SK-N-SH treated with all-trans-retinoic acid at 6 μM for 48 hours (cell line): ENCODE results near the gene OR13C8.

Source experiments
- ARNTL ChIP-seq: fragments of 450-650 bp; formaldehyde crosslinking; IDR thresholded peaks from 2 replicates; pipeline ENCODE4 v1.5.0; 2020; ENCODE audit warnings: low read depth, mild to moderate bottlenecking, moderate library complexity, borderline replicate concordance
- BACH2 ChIP-seq: fragments of 250-450 bp; sonication (Bioruptor Pico); IDR thresholded peaks from 2 replicates; pipeline ENCODE4 v1.9.0; 2021; ENCODE audit warnings: mild to moderate bottlenecking, borderline replicate concordance
- CSDC2 ChIP-seq: fragments of 250-450 bp; sonication (Bioruptor Pico); IDR thresholded peaks from 2 replicates; pipeline ENCODE4 v1.5.0; 2020; ENCODE audit warnings: mild to moderate bottlenecking, moderate library complexity
- OSR1 ChIP-seq: fragments of 250-450 bp; sonication (Bioruptor Pico); IDR thresholded peaks from 2 replicates; pipeline ENCODE4 v1.8.0; 2022; ENCODE audit warnings: moderate library complexity, mild to moderate bottlenecking, inconsistent platforms
- PPARA ChIP-seq: fragments of 250-450 bp; sonication (Bioruptor Pico); IDR thresholded peaks from 2 replicates; pipeline ENCODE4 v1.5.0; 2020; ENCODE audit warnings: mild to moderate bottlenecking, borderline replicate concordance
- RARB ChIP-seq: fragments of 250-450 bp; sonication (Bioruptor Pico); IDR thresholded peaks from 2 replicates; pipeline ENCODE4 v1.8.0; 2021; ENCODE audit warnings: mild to moderate bottlenecking, moderate library complexity
- TOX ChIP-seq: fragments of 250-450 bp; sonication (Bioruptor Pico); IDR thresholded peaks from 2 replicates; pipeline ENCODE4 v1.8.0; 2021; ENCODE audit warnings: mild to moderate bottlenecking, moderate library complexity, borderline replicate concordance
- ZFP30 ChIP-seq: fragments of 450-650 bp; formaldehyde crosslinking; IDR thresholded peaks from 2 replicates; pipeline ENCODE4 v1.5.0; 2022; ENCODE audit warnings: mild to moderate bottlenecking, moderate library complexity
- ZNF70 ChIP-seq: fragments of 450-650 bp; formaldehyde crosslinking; IDR thresholded peaks from 2 replicates; pipeline ENCODE4 v1.5.0; 2020; ENCODE audit warnings: mild to moderate bottlenecking, moderate library complexity
- TF ChIP-seq, protein P1 (sequence below): fragments of 250-450 bp; sonication (Bioruptor Pico); IDR thresholded peaks from 2 replicates; pipeline ENCODE4 v1.5.1; 2020; ENCODE audit warnings: low read depth, mild to moderate bottlenecking, moderate library complexity
- TF ChIP-seq, protein P2 (sequence below): fragments of 250-450 bp; sonication (Bioruptor Pico); IDR thresholded peaks from 2 replicates; pipeline ENCODE4 v1.8.0; 2020; ENCODE audit warnings: mild to moderate bottlenecking, moderate library complexity, borderline replicate concordance

DNA sequence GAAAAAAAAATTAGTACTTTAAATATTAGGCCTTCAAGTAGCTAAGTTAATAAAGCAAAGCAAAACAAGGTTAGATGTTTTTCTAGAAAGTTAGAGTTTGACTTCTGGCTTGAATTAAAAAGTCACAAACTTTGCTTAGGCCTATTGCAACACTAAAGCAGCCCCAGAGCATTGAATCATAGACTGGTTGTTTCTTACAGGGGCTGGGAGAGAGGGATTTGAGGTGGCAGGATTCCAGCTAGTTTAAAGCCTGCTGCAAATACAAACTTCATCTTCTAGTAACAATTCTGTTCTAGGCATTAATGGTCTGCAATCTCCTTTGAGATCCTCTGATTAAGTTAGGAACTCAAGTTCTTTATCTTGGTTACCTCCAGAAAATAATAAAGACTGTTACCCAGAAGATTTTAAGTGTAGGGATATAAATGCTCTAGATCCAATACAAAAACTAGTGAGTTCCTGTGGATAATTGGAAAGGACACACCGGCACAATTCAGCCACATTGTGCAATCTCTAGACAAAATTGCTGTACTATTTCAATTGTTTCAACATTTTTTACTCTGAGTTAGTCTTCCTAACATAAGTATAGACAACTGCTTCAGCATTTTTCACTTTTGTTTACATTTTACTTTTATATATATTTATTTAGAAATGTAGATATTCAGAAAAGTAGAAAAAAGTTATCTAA, 17.7 kb downstream of the OR13C8 start:
- TF ChIP-seq TOX (CRISPR knock-in tag): no peak
- no peak for TF ChIP-seq ZNF70
- TF ChIP-seq ARNTL (CRISPR knock-in tag): no peak
- TF ChIP-seq OSR1 (CRISPR knock-in tag): no peak
- TF ChIP-seq, protein P1, sequence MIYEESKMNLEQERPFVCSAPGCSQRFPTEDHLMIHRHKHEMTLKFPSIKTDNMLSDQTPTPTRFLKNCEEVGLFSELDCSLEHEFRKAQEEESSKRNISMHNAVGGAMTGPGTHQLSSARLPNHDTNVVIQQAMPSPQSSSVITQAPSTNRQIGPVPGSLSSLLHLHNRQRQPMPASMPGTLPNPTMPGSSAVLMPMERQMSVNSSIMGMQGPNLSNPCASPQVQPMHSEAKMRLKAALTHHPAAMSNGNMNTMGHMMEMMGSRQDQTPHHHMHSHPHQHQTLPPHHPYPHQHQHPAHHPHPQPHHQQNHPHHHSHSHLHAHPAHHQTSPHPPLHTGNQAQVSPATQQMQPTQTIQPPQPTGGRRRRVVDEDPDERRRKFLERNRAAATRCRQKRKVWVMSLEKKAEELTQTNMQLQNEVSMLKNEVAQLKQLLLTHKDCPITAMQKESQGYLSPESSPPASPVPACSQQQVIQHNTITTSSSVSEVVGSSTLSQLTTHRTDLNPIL: no peak
- TF ChIP-seq RARB (CRISPR knock-in tag): no peak
- TF ChIP-seq PPARA: no peak
- TF ChIP-seq CSDC2: no peak
- TF ChIP-seq, protein P2, sequence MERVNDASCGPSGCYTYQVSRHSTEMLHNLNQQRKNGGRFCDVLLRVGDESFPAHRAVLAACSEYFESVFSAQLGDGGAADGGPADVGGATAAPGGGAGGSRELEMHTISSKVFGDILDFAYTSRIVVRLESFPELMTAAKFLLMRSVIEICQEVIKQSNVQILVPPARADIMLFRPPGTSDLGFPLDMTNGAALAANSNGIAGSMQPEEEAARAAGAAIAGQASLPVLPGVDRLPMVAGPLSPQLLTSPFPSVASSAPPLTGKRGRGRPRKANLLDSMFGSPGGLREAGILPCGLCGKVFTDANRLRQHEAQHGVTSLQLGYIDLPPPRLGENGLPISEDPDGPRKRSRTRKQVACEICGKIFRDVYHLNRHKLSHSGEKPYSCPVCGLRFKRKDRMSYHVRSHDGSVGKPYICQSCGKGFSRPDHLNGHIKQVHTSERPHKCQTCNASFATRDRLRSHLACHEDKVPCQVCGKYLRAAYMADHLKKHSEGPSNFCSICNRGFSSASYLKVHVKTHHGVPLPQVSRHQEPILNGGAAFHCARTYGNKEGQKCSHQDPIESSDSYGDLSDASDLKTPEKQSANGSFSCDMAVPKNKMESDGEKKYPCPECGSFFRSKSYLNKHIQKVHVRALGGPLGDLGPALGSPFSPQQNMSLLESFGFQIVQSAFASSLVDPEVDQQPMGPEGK (CRISPR knock-in tag): no peak
- no peak for TF ChIP-seq BACH2
- no peak for TF ChIP-seq ZFP30 (CRISPR knock-in tag)
